ENCODE data around the gene DCUN1D5.

DCUN1D5 gene

DNA sequence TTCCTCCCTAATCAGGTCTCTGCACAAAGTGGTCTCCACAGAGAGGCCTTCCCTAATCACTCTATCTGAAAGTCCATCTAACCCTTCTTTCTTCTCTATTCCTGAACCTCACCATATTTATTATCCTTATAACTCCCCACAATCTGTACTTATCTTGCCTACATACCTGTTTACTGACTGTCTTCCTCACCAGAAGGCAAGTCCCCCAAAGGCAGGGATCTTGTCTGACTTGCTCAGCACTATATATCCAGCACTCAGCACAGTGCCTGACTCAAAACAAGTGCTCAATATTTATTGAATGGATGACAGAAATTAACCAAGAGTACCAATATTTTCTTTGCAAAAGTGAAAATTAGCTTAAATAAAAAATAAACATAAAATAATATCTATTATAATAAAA lies 5.5 kb downstream of the DCUN1D5 start:
- H2AFZ ChIP-seq (ENCODE audit: low read length, unreplicated experiment) = peak overlapping the region; percentile 39
- peaks cover 25% of the 10 kb centered on the region for H3K4me1 ChIP-seq (ENCODE audit: control insufficient read depth, insufficient read depth, low read length, unreplicated experiment)
- peaks cover 88% of the 10 kb centered on the region for H3K79me2 ChIP-seq (ENCODE audit: control insufficient read depth, insufficient read depth, low read length, unreplicated experiment)
- H3K27me3 ChIP-seq (ENCODE audit: insufficient read depth, low read length) = no peaks in the 10 kb centered on the region
- H3K4me3 ChIP-seq (ENCODE audit: low read depth, low read length) = peak overlapping the region; percentile 34; the same call in 1 of the 2 replicates
- H3K27ac ChIP-seq (ENCODE audit: low read depth, low read length) = peak overlapping the region; percentile 88
- H3K36me3 ChIP-seq (ENCODE audit: insufficient read depth, low read length) = peaks cover 17% of the 10 kb centered on the region

DNA sequence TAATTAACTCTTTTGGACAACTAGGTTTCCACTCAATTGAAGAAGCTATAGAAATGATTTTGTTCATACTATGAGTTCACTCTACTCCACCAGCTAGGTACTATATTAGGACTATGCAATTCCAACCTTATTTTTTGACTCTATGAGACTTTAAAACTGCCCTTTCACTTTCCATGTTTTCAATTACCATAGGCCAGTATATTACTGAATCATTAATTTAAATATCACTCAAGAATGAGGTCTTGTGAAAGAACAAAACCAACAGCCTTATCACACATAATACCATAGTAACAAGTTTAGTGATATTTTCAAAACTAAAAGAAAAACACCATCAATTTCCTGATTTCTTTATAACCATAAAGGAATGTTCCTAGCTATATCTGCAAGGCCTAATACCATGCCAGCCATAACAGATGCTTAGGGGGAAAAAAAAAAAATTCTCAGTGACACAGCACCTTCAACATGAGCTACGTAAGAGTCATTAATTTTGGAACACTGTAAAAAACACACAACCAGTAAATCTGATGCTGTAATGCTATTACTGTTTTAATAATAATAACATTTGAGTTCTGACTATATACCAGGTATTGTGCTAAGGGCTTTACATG lies 6.1 kb downstream of the DCUN1D5 start:
- Histone ChIP-seq H3K4me1 (ENCODE audit: control insufficient read depth, insufficient read depth, low read length, unreplicated experiment) (peaks cover 25% of the 10 kb centered on the region), H2AFZ (ENCODE audit: low read length, unreplicated experiment) (no peak overlapping the region), H3K27me3 (ENCODE audit: insufficient read depth, low read length) (no peaks in the 10 kb centered on the region), H3K79me2 (ENCODE audit: control insufficient read depth, insufficient read depth, low read length, unreplicated experiment) (peaks cover 83% of the 10 kb centered on the region), H3K27ac (ENCODE audit: low read depth, low read length) (peak overlapping the region; percentile 88), H3K36me3 (ENCODE audit: insufficient read depth, low read length) (peaks cover 17% of the 10 kb centered on the region), H3K4me3 (ENCODE audit: low read depth, low read length) (peak overlapping the region; percentile 34; the same call in 1 of the 2 replicates)

DNA sequence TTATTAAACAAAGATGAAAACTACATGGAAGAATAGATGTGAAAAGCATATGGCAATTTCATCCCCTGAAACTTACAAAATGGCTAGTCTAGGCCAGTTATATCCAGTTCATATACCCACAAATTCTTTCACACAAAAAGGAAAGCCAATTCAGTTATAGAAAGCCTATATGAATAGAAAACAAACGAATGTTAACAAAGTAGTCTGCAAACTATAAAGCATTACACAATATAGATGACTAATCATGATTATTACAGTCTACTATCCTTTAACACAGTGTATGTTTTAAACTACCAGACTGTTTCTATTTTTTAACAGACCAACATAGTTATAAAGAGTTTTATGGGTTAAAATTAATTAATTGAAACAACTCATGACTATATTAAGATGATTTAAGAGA lies 12.1 kb downstream of the DCUN1D5 start:
- peaks cover 44% of the 10 kb centered on the region for H3K36me3 ChIP-seq (ENCODE audit: insufficient read depth, low read length)
- no peaks in the 10 kb centered on the region for H3K27me3 ChIP-seq (ENCODE audit: insufficient read depth, low read length)
- no peak overlapping the region for H3K4me3 ChIP-seq (ENCODE audit: low read depth, low read length)
- H2AFZ ChIP-seq (ENCODE audit: low read length, unreplicated experiment) = no peak overlapping the region
- H3K4me1 ChIP-seq (ENCODE audit: control insufficient read depth, insufficient read depth, low read length, unreplicated experiment) = peaks cover 12% of the 10 kb centered on the region
- H3K79me2 ChIP-seq (ENCODE audit: control insufficient read depth, insufficient read depth, low read length, unreplicated experiment) = peaks cover 42% of the 10 kb centered on the region
- peak overlapping the region; percentile 48 for H3K27ac ChIP-seq (ENCODE audit: low read depth, low read length)

DNA sequence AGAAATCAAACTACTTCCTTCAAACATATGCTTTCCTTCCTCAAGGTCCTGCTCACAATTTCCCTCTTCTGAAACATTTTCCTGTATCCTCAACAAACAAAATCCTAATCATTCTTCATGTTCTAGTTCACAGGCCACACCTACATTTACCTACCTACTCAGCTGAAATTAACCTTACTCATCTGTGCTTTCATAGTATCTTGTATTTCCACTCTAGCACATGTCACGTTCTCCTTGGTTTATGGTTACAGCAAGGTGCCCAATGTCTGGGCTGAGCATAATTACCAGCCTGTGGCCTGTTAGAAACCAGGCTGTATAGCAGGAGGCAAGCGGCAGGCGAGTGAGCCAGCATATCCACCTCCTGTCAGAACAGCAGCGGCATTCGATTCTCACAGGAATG lies 13.2 kb downstream of the DCUN1D5 start:
- Histone ChIP-seq H3K27ac (ENCODE audit: low read depth, low read length) (no peak overlapping the region), H3K27me3 (ENCODE audit: insufficient read depth, low read length) (no peaks in the 10 kb centered on the region), H2AFZ (ENCODE audit: low read length, unreplicated experiment) (no peak overlapping the region), H3K4me1 (ENCODE audit: control insufficient read depth, insufficient read depth, low read length, unreplicated experiment) (peaks cover 12% of the 10 kb centered on the region), H3K79me2 (ENCODE audit: control insufficient read depth, insufficient read depth, low read length, unreplicated experiment) (peaks cover 37% of the 10 kb centered on the region), H3K4me3 (ENCODE audit: low read depth, low read length) (no peak overlapping the region), H3K36me3 (ENCODE audit: insufficient read depth, low read length) (peaks cover 47% of the 10 kb centered on the region)

DNA sequence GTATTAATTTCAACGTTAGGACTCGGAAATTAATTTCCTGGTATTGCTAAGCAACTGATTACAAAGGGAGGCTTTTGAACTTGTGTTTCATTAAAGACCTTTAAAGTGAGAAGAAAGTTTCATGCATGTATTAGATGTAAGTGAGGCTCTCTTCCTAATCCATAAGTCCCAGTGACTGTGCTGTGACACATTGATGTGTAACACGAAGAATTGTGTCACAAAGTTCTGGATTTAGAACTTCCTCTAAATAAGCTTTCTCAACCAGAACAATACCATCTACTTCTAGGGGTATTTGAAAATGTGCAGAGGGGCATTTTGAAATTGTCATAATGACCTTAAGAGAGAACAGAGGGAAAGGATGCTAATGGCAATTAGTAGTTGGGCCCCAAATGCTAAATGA lies 14.4 kb downstream of the DCUN1D5 start:
- H3K79me2 ChIP-seq (ENCODE audit: control insufficient read depth, insufficient read depth, low read length, unreplicated experiment) = peaks cover 37% of the 10 kb centered on the region
- no peaks in the 10 kb centered on the region for H3K27me3 ChIP-seq (ENCODE audit: insufficient read depth, low read length)
- peaks cover 12% of the 10 kb centered on the region for H3K4me1 ChIP-seq (ENCODE audit: control insufficient read depth, insufficient read depth, low read length, unreplicated experiment)
- H3K4me3 ChIP-seq (ENCODE audit: low read depth, low read length) = no peak overlapping the region
- no peak overlapping the region for H3K27ac ChIP-seq (ENCODE audit: low read depth, low read length)
- H2AFZ ChIP-seq (ENCODE audit: low read length, unreplicated experiment) = no peak overlapping the region
- peaks cover 46% of the 10 kb centered on the region for H3K36me3 ChIP-seq (ENCODE audit: insufficient read depth, low read length)

DNA sequence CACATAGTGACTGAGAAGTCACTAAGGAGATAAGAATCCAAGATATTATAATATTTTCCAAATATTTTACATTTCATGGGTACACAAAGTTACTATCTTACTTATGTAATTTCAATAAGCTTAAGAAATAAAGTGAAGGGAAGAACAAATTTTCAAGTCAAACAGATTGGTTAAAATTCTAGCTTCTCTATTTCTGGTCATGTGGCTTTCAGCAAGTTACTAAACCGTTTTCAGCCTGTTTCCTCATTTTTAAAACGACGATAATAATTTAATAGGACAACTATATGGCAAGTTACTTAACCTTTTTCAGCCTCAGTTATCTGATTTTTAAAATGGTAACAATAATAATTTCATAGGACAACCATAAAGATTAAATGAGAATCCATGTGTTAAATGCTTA lies 15.6 kb downstream of the DCUN1D5 start:
- H3K27ac ChIP-seq (ENCODE audit: low read depth, low read length) = no peak overlapping the region
- peaks cover 12% of the 10 kb centered on the region for H3K4me1 ChIP-seq (ENCODE audit: control insufficient read depth, insufficient read depth, low read length, unreplicated experiment)
- peaks cover 34% of the 10 kb centered on the region for H3K79me2 ChIP-seq (ENCODE audit: control insufficient read depth, insufficient read depth, low read length, unreplicated experiment)
- no peaks in the 10 kb centered on the region for H3K27me3 ChIP-seq (ENCODE audit: insufficient read depth, low read length)
- no peak overlapping the region for H3K4me3 ChIP-seq (ENCODE audit: low read depth, low read length)
- peaks cover 39% of the 10 kb centered on the region for H3K36me3 ChIP-seq (ENCODE audit: insufficient read depth, low read length)
- no peak overlapping the region for H2AFZ ChIP-seq (ENCODE audit: low read length, unreplicated experiment)

DNA sequence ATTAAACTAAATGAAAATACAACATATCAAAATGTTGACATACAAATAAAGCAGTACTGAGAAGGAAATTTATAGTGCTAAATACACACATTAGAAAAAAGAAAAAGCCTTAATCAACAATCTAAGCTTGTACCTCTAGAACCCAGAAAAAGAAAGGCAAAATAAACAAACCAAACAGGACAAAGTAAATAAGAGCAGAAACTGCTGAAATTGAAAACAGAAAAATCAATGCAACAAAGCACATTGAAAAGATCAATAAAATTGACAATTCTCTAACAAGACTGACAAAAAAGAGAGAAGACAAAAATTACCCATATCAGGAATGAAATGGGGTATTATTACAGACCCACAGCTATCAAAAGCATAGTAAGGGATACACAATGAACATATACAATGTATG lies 21.0 kb downstream of the DCUN1D5 start:
- Histone ChIP-seq H3K4me3 (ENCODE audit: low read depth, low read length) (no peak overlapping the region), H3K36me3 (ENCODE audit: insufficient read depth, low read length) (peaks cover 23% of the 10 kb centered on the region), H3K79me2 (ENCODE audit: control insufficient read depth, insufficient read depth, low read length, unreplicated experiment) (peaks cover 56% of the 10 kb centered on the region)

DNA sequence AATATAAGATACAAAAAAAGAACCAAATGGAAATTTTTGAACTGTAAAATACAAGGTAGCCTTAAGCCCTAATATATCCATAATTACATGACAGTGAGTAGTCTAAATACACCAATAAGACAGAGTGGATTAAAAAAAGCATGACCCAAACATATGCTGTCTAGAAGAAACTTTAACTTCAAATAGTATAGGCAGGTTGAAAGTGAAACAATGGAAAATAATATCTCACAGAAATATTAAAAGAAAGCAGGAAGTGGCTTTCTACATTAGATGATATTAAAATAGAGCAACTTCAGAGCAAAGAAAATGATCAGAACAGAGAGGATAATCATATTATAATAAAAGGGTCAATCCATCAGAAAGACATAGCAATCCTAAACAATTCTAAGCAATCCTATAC lies 21.8 kb downstream of the DCUN1D5 start:
- peaks cover 9% of the 10 kb centered on the region for H3K4me1 ChIP-seq (ENCODE audit: control insufficient read depth, insufficient read depth, low read length, unreplicated experiment)
- H3K36me3 ChIP-seq (ENCODE audit: insufficient read depth, low read length) = peaks cover 23% of the 10 kb centered on the region
- no peaks in the 10 kb centered on the region for H3K27me3 ChIP-seq (ENCODE audit: insufficient read depth, low read length)
- no peak overlapping the region for H3K27ac ChIP-seq (ENCODE audit: low read depth, low read length)
- H2AFZ ChIP-seq (ENCODE audit: low read length, unreplicated experiment) = no peak overlapping the region
- no peak overlapping the region for H3K4me3 ChIP-seq (ENCODE audit: low read depth, low read length)
- H3K79me2 ChIP-seq (ENCODE audit: control insufficient read depth, insufficient read depth, low read length, unreplicated experiment) = peaks cover 56% of the 10 kb centered on the region

More for the DNA sequence above, 21.0 kb downstream of the DCUN1D5 start:
- Histone ChIP-seq H3K27me3 (ENCODE audit: insufficient read depth, low read length) (no peaks in the 10 kb centered on the region), H3K4me1 (ENCODE audit: control insufficient read depth, insufficient read depth, low read length, unreplicated experiment) (peaks cover 9% of the 10 kb centered on the region), H3K27ac (ENCODE audit: low read depth, low read length) (no peak overlapping the region), H2AFZ (ENCODE audit: low read length, unreplicated experiment) (no peak overlapping the region)

DNA sequence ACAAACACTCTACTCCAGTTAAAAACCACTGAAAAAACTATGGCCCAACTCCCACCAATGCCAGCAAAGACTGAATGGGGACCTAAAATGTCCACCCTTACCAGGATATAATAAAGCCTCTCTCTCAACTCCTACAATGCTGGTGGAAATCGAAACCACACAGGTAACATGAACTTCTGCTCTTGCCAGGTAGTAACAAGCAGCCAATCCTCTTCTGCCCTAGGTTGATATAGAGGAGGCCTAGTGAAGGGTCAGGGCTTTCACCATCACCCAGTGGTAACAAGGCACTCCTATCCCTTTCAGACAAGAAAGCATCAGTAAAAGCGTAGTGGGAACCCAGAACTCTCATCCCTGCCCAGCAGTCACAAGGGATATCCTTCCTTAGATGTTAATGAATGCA lies 22.6 kb downstream of the DCUN1D5 start:
- H2AFZ ChIP-seq (ENCODE audit: low read length, unreplicated experiment) = no peak overlapping the region
- peaks cover 9% of the 10 kb centered on the region for H3K4me1 ChIP-seq (ENCODE audit: control insufficient read depth, insufficient read depth, low read length, unreplicated experiment)
- H3K79me2 ChIP-seq (ENCODE audit: control insufficient read depth, insufficient read depth, low read length, unreplicated experiment) = peaks cover 56% of the 10 kb centered on the region
- H3K27ac ChIP-seq (ENCODE audit: low read depth, low read length) = no peak overlapping the region
- H3K36me3 ChIP-seq (ENCODE audit: insufficient read depth, low read length) = peaks cover 19% of the 10 kb centered on the region; the same call in 1 of the 2 replicates
- no peak overlapping the region for H3K4me3 ChIP-seq (ENCODE audit: low read depth, low read length)
- H3K27me3 ChIP-seq (ENCODE audit: insufficient read depth, low read length) = no peaks in the 10 kb centered on the region

DNA sequence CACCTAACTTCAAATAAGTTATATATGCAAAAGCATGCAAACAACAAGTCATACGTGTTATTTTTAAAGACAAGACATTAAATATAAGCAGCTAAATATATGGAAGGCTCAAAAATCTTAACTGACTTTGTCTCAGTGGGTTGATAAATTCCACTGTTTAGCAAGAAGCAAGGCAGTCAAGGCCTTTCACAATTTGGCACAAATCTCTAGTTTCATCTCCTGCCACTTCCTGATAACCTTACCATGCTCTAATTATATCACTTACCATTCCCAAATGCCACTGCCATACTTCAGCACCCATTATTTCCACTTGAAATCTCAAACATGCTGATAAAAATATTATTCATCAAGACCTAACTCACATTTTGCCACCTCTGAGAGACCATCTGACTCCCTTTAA lies 24.8 kb downstream of the DCUN1D5 start:
- Histone ChIP-seq H3K27me3 (ENCODE audit: insufficient read depth, low read length) (no peaks in the 10 kb centered on the region), H2AFZ (ENCODE audit: low read length, unreplicated experiment) (no peak overlapping the region), H3K79me2 (ENCODE audit: control insufficient read depth, insufficient read depth, low read length, unreplicated experiment) (peaks cover 42% of the 10 kb centered on the region), H3K4me1 (ENCODE audit: control insufficient read depth, insufficient read depth, low read length, unreplicated experiment) (peaks cover 9% of the 10 kb centered on the region), H3K27ac (ENCODE audit: low read depth, low read length) (no peak overlapping the region), H3K36me3 (ENCODE audit: insufficient read depth, low read length) (peaks cover 31% of the 10 kb centered on the region), H3K4me3 (ENCODE audit: low read depth, low read length) (no peak overlapping the region)

DNA sequence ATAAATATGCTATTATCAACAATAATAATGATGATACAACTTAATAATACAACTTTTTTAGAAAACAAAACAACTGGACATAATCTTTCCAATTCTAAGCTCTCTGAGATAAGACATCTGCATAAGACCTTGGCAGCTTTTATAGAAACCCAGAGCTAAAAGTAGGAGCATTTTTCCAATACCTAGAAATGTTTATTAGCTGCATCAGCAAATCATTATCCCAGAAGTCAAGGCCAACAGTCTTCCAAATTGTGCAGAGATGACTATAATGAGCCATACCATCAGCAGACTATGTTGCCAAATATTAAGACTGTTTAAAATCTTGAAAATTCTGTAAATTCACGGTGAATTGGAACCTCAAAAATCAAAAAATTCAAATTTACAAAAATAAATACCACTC lies 30.3 kb downstream of the DCUN1D5 start:
- H3K4me3 ChIP-seq (ENCODE audit: low read depth, low read length) = no peak overlapping the region

More for the DNA sequence above, 30.3 kb downstream of the DCUN1D5 start:
- H3K79me2 ChIP-seq (ENCODE audit: control insufficient read depth, insufficient read depth, low read length, unreplicated experiment) = no peaks in the 10 kb centered on the region
- no peak overlapping the region for H3K27ac ChIP-seq (ENCODE audit: low read depth, low read length)
- H3K36me3 ChIP-seq (ENCODE audit: insufficient read depth, low read length) = peaks cover 32% of the 10 kb centered on the region
- no peaks in the 10 kb centered on the region for H3K27me3 ChIP-seq (ENCODE audit: insufficient read depth, low read length)
- no peaks in the 10 kb centered on the region for H3K4me1 ChIP-seq (ENCODE audit: control insufficient read depth, insufficient read depth, low read length, unreplicated experiment)
- no peak overlapping the region for H2AFZ ChIP-seq (ENCODE audit: low read length, unreplicated experiment)
